Mesodermal cell (in vitro differentiated cells): ENCODE data around the gene MACF1.
A peak's percentile ranks its signal among the peaks of the same experiment; 100 is the strongest.

Experiments used
- H3K27ac ChIP-seq: 2 replicates; pipeline ENCODE4 v1.7.0; 2013; ENCODE audit warnings: mild to moderate bottlenecking, low read depth, low read length, moderate library complexity; ENCODE audit not compliant: severe bottlenecking
- H3K36me3 ChIP-seq: 2 replicates; pipeline ENCODE4 v1.7.1; 2013; ENCODE audit warnings: mild to moderate bottlenecking, low read length, moderate library complexity; ENCODE audit not compliant: control insufficient read depth, insufficient read depth
- H3K4me1 ChIP-seq: one replicate; pipeline ENCODE4 v1.7.1; 2013; ENCODE audit warnings: mild to moderate bottlenecking, low read length; ENCODE audit not compliant: insufficient read depth, control insufficient read depth, poor library complexity, severe bottlenecking
- H3K4me3 ChIP-seq: 2 replicates; pipeline ENCODE4 v1.7.0; 2013; ENCODE audit warnings: low read length, control low read depth, mild to moderate bottlenecking; ENCODE audit not compliant: insufficient read depth, poor library complexity, severe bottlenecking; ENCODE audit errors: extremely low read depth
- H3K9me3 ChIP-seq: 2 replicates; pipeline ENCODE4 v1.7.1; 2013; ENCODE audit warnings: mild to moderate bottlenecking, low read length, moderate library complexity; ENCODE audit not compliant: control insufficient read depth
- WGBS, 2 experiments: methylation state at CpG; one replicate each; pipeline ENCODE4 v1.1.5; 2013; ENCODE audit warnings: missing lambda C conversion rate in 2 of 2; ENCODE audit not compliant: insufficient coverage in 2 of 2; 5-methylcytosine and 5-hydroxymethylcytosine counted together

MACF1 gene

GRCh38 chr1:39287541-39287940 is 83.0 kb downstream of the MACF1 start:
- no CpG with 5 or more reads among the region's 1 CpG for WGBS, 2 experiments
- Histone ChIP-seq H3K4me1 (no peaks in the 10 kb centered on the region), H3K4me3 (no peak overlapping the region), H3K36me3 (peaks cover 90% of the 10 kb centered on the region), H3K9me3 (no peaks in the 10 kb centered on the region), H3K27ac (no peak overlapping the region)

GRCh38 chr1:39288735-39289465 is 84.4 kb downstream of the MACF1 start:
- Histone ChIP-seq H3K27ac (no peak overlapping the region), H3K4me3 (no peak overlapping the region), H3K36me3 (peaks cover 90% of the 10 kb centered on the region), H3K4me1 (no peaks in the 10 kb centered on the region), H3K9me3 (no peaks in the 10 kb centered on the region)
- 100% methylated on average over 2 of the region's 5 CpGs; no CpG with 5 or more reads in 1 of the 2 experiments for WGBS, 2 experiments

- WGBS, 2 experiments, result no CpG with 5 or more reads among the region's 1 CpG
- H3K4me3 ChIP-seq, result no peak overlapping the region
- peaks cover 4% of the 10 kb centered on the region for H3K4me1 ChIP-seq
- H3K36me3 ChIP-seq, result peaks cover 87% of the 10 kb centered on the region
- no peaks in the 10 kb centered on the region for H3K9me3 ChIP-seq
- H3K27ac ChIP-seq, result no peak overlapping the region
Measured at GRCh38 chr1:39292401-39292800, 87.9 kb downstream of the MACF1 start.

GRCh38 chr1:39293375-39294070 is 89.0 kb downstream of the MACF1 start:
- Histone ChIP-seq H3K9me3 (no peaks in the 10 kb centered on the region), H3K4me3 (no peak overlapping the region), H3K4me1 (peaks cover 4% of the 10 kb centered on the region), H3K36me3 (peaks cover 86% of the 10 kb centered on the region), H3K27ac (peak overlapping the region; percentile 6)
- no CpG with 5 or more reads among the region's 3 CpGs for WGBS, 2 experiments

- 100% methylated on average over 1 of the region's 1 CpG; no CpG with 5 or more reads in 1 of the 2 experiments for WGBS, 2 experiments
- H3K9me3 ChIP-seq, result no peaks in the 10 kb centered on the region
- no peak overlapping the region for H3K27ac ChIP-seq
- peaks cover 87% of the 10 kb centered on the region for H3K36me3 ChIP-seq
- H3K4me1 ChIP-seq, result peaks cover 4% of the 10 kb centered on the region
- H3K4me3 ChIP-seq, result no peak overlapping the region
Measured at GRCh38 chr1:39294531-39294930, 90.0 kb downstream of the MACF1 start.

GRCh38 chr1:39295901-39296300 is 91.4 kb downstream of the MACF1 start:
- Histone ChIP-seq H3K9me3 (no peaks in the 10 kb centered on the region), H3K27ac (no peak overlapping the region), H3K4me1 (peaks cover 4% of the 10 kb centered on the region), H3K36me3 (peaks cover 93% of the 10 kb centered on the region), H3K4me3 (no peak overlapping the region)
- WGBS, 2 experiments, result 100% methylated on average over 1 of the region's 2 CpGs

- Histone ChIP-seq H3K9me3 (no peaks in the 10 kb centered on the region), H3K4me3 (no peak overlapping the region), H3K36me3 (peaks cover 93% of the 10 kb centered on the region), H3K27ac (no peak overlapping the region), H3K4me1 (peaks cover 4% of the 10 kb centered on the region)
- WGBS, 2 experiments, result 83% methylated on average over 1 of the region's 5 CpGs; no CpG with 5 or more reads in 1 of the 2 experiments
Measured at GRCh38 chr1:39297551-39297950, 93.1 kb downstream of the MACF1 start.

GRCh38 chr1:39301606-39302005 is 97.1 kb downstream of the MACF1 start:
- peaks cover 92% of the 10 kb centered on the region for H3K36me3 ChIP-seq

GRCh38 chr1:39305555-39305954 is 101.1 kb downstream of the MACF1 start:
- H3K27ac ChIP-seq, result no peak overlapping the region
- no peaks in the 10 kb centered on the region for H3K9me3 ChIP-seq
- H3K36me3 ChIP-seq, result peaks cover 93% of the 10 kb centered on the region
- WGBS, 2 experiments, result 90 to 100% methylated on average over 1 of the region's 2 CpGs
- H3K4me3 ChIP-seq, result no peak overlapping the region
- H3K4me1 ChIP-seq, result no peaks in the 10 kb centered on the region

More at GRCh38 chr1:39301606-39302005, 97.1 kb downstream of the MACF1 start:
- WGBS, 2 experiments, result 95 to 100% methylated on average over 3 of the region's 5 CpGs
- Histone ChIP-seq H3K27ac (no peak overlapping the region), H3K4me1 (no peaks in the 10 kb centered on the region), H3K4me3 (no peak overlapping the region), H3K9me3 (no peaks in the 10 kb centered on the region)

- Histone ChIP-seq H3K36me3 (peaks cover 90% of the 10 kb centered on the region), H3K4me1 (no peaks in the 10 kb centered on the region), H3K4me3 (no peak overlapping the region), H3K27ac (no peak overlapping the region), H3K9me3 (no peaks in the 10 kb centered on the region)
- WGBS, 2 experiments, result 97 to 98% methylated on average over 4 to 5 of the region's 6 CpGs
Measured at GRCh38 chr1:39310015-39310414, 105.5 kb downstream of the MACF1 start.

- H3K4me3 ChIP-seq, result no peak overlapping the region
- H3K27ac ChIP-seq, result no peak overlapping the region
- 94 to 95% methylated on average over 4 of the region's 4 CpGs for WGBS, 2 experiments
- no peaks in the 10 kb centered on the region for H3K4me1 ChIP-seq
- peaks cover 90% of the 10 kb centered on the region for H3K36me3 ChIP-seq
- H3K9me3 ChIP-seq, result no peaks in the 10 kb centered on the region
Measured at GRCh38 chr1:39310691-39311090, 106.2 kb downstream of the MACF1 start.
